ENCODE data around the gene XXYLT1.

XXYLT1 gene

GRCh38 chr3:195183071-195183776, 87.7 kb downstream of the XXYLT1 start:
- no peaks in the 10 kb centered on the region for H3K27me3 ChIP-seq (replicated peaks; ENCODE audit: control insufficient read depth, insufficient read depth, low read length)
- TF ChIP-seq CTCF (IDR thresholded peaks at IDR 0.05; ENCODE audit: insufficient read depth, low read length, poor library complexity, severe bottlenecking), result no peak
- no peak for DNase-seq (ENCODE audit: extremely low read depth, insufficient read length)

GRCh38 chr3:195182470-195182795, 88.5 kb downstream of the XXYLT1 start:
- DNase-seq (ENCODE audit: extremely low read depth, insufficient read length), result no peak
- TF ChIP-seq CTCF (IDR thresholded peaks at IDR 0.05; ENCODE audit: insufficient read depth, low read length, poor library complexity, severe bottlenecking), result no peak
- no peaks in the 10 kb centered on the region for H3K27me3 ChIP-seq (replicated peaks; ENCODE audit: control insufficient read depth, insufficient read depth, low read length)
- H3K36me3 ChIP-seq (ENCODE audit: control insufficient read depth, insufficient read depth, low read length), result no peaks in the 10 kb centered on the region
- no peak overlapping the region for H3K4me3 ChIP-seq (replicated peaks; ENCODE audit: low read depth, low read length)

More at GRCh38 chr3:195183071-195183776, 87.7 kb downstream of the XXYLT1 start:
- no peak overlapping the region for H3K4me3 ChIP-seq (replicated peaks; ENCODE audit: low read depth, low read length)
- no peaks in the 10 kb centered on the region for H3K36me3 ChIP-seq (ENCODE audit: control insufficient read depth, insufficient read depth, low read length)

- Histone ChIP-seq H3K4me3 (replicated peaks; ENCODE audit: low read depth, low read length) (no peak overlapping the region), H3K27me3 (replicated peaks; ENCODE audit: control insufficient read depth, insufficient read depth, low read length) (no peaks in the 10 kb centered on the region), H3K36me3 (ENCODE audit: control insufficient read depth, insufficient read depth, low read length) (no peaks in the 10 kb centered on the region)
- DNase-seq (ENCODE audit: extremely low read depth, insufficient read length), result no peak
- TF ChIP-seq CTCF (IDR thresholded peaks at IDR 0.05; ENCODE audit: insufficient read depth, low read length, poor library complexity, severe bottlenecking), result no peak
Observed at GRCh38 chr3:195181741-195182469, 89.1 kb downstream of the XXYLT1 start.

- H3K36me3 ChIP-seq (ENCODE audit: control insufficient read depth, insufficient read depth, low read length), result no peaks in the 10 kb centered on the region
- DNase-seq (ENCODE audit: extremely low read depth, insufficient read length), result no peak
- no peak for TF ChIP-seq CTCF (IDR thresholded peaks at IDR 0.05; ENCODE audit: insufficient read depth, low read length, poor library complexity, severe bottlenecking)
- H3K4me3 ChIP-seq (replicated peaks; ENCODE audit: low read depth, low read length), result no peak overlapping the region
- no peaks in the 10 kb centered on the region for H3K27me3 ChIP-seq (replicated peaks; ENCODE audit: control insufficient read depth, insufficient read depth, low read length)
Observed at GRCh38 chr3:195181113-195181498, 89.9 kb downstream of the XXYLT1 start.

- TF ChIP-seq CTCF (IDR thresholded peaks at IDR 0.05; ENCODE audit: insufficient read depth, low read length, poor library complexity, severe bottlenecking), result no peak
- Histone ChIP-seq H3K4me3 (replicated peaks; ENCODE audit: low read depth, low read length) (no peak overlapping the region), H3K27me3 (replicated peaks; ENCODE audit: control insufficient read depth, insufficient read depth, low read length) (no peaks in the 10 kb centered on the region), H3K36me3 (ENCODE audit: control insufficient read depth, insufficient read depth, low read length) (no peaks in the 10 kb centered on the region)
- no peak for DNase-seq (ENCODE audit: extremely low read depth, insufficient read length)
Observed at GRCh38 chr3:195180490-195181112, 90.4 kb downstream of the XXYLT1 start.
